ENCODE results near the gene ILKAP.

The ILKAP gene

DNA sequence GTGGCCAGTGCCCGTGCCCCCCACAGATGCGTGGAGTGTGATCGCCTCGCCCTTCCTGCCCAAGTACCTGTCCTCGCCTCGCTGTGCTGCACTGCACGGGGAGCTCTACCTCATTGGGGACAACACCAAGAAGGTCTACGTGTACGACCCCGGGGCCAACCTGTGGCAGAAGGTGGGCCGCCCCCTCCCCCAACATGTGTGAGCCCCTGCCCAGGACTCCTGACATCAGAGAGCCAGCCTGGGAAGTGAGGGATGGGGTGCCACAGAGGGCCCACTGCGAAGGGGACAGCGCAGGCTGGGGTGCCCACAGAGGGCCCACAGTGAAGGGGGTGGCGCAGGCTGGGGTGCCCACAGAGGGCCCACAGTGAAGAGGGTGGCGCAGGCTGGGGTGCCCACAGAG lies 54.5 kb downstream of the ILKAP start:
- no peak for FAIRE-seq
- TF ChIP-seq TAF1 (IDR thresholded peaks at IDR 0.05; ENCODE audit: low read depth, low read length), result no peak
- TF ChIP-seq PAX5 (IDR thresholded peaks at IDR 0.05; ENCODE audit: insufficient read depth, low read length, severe bottlenecking), result no peak
- no peak for TF ChIP-seq POU2F2 (IDR thresholded peaks at IDR 0.05; ENCODE audit: low read depth, low read length)
- TF ChIP-seq SPI1 (IDR thresholded peaks at IDR 0.05; ENCODE audit: low read depth, low read length), result no peak
- no peak for TF ChIP-seq POLR2AphosphoS5 (IDR thresholded peaks at IDR 0.05; ENCODE audit: low read depth, low read length)
- no peak for TF ChIP-seq POLR2A (IDR thresholded peaks at IDR 0.05; ENCODE audit: low read depth, low read length)

DNA sequence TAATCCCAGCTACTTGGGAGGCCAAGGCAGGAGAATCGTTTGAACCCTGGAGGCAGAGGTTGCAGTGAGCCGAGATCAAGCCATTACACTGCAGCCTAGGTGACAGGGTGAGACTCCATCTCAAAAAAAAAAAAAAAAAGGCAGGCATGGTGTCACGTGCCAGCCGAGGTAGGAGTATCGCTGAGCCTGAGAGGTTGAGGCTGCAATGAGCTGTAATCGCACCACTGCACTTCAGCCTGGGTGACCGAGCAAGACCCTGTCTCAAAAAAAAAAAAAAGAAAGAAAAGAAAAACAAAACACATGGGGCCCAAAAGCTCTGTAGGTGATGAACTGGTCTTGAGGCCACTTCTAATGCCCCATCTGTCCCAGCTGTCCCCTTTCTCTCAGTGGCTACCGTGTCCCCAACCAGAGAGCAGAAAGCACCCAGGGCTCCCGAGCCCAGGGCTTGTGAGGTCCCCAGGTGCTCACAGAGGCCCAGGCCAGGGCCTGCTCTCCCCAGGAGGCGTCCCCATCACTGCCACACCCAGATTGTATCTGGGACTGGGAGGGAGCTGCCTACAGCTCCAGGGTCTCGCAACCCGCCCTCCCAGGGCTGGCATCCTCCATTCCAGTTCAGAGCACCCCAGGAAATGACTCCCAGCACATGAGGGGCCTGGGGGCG lies 56.5 kb downstream of the ILKAP start:
- TF ChIP-seq SPI1 (IDR thresholded peaks at IDR 0.05; ENCODE audit: low read depth, low read length), result no peak
- no peak for TF ChIP-seq POLR2AphosphoS5 (IDR thresholded peaks at IDR 0.05; ENCODE audit: low read depth, low read length)
- TF ChIP-seq POLR2A (IDR thresholded peaks at IDR 0.05; ENCODE audit: low read depth, low read length), result no peak
- TF ChIP-seq PAX5 (IDR thresholded peaks at IDR 0.05; ENCODE audit: insufficient read depth, low read length, severe bottlenecking), result no peak
- no peak for TF ChIP-seq TAF1 (IDR thresholded peaks at IDR 0.05; ENCODE audit: low read depth, low read length)
- no peak for TF ChIP-seq POU2F2 (IDR thresholded peaks at IDR 0.05; ENCODE audit: low read depth, low read length)
- DNase-seq (ENCODE audit: insufficient read length, low spot score) (no peak), FAIRE-seq (no peak)

More for the DNA sequence above, 54.5 kb downstream of the ILKAP start:
- no peak for DNase-seq (ENCODE audit: insufficient read length, low spot score)

DNA sequence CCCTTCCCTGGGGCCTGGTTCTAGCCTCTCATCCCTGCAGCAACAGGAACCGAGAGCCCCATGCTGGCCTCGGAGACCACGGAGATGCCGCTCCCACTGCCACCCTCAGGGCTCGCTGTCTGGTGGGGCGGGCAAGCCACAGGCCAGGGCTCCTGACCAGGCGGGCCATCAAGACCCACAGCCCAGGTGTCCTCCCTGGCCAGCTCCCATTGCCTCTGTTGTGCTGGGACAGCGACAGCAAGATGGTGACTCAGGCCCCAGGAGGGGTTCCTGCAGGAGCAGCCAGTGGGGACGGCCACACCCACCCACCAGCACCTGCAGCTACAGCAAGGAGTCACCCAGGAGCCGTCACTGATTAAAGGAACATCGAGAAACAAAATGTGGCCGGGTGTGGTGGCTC lies 57.6 kb downstream of the ILKAP start:
- no peak for FAIRE-seq

DNA sequence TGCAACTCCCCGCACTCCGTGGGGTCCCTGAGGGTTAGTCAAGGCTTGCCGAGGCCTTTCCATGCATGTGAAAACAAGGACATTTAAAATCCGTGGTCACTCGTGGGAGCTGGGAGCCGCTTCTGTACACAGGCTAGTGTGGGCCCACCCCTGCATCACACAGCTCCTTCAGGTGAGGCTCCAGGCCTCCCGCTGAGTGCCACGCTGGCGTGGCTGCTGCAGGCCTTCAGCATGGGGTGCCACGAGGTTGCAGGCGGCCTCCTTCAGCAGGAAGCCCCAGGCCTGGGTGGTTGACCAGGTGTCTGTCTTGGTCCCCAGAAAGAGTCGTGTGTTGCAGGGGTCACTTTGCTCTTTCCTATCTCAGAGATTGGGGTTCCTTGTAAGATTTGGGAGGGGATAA lies 58.4 kb downstream of the ILKAP start:
- no peak for FAIRE-seq
- TF ChIP-seq POLR2A (IDR thresholded peaks at IDR 0.05; ENCODE audit: low read depth, low read length) (no peak), PAX5 (IDR thresholded peaks at IDR 0.05; ENCODE audit: insufficient read depth, low read length, severe bottlenecking) (no peak), POU2F2 (IDR thresholded peaks at IDR 0.05; ENCODE audit: low read depth, low read length) (no peak), SPI1 (IDR thresholded peaks at IDR 0.05; ENCODE audit: low read depth, low read length) (no peak), TAF1 (IDR thresholded peaks at IDR 0.05; ENCODE audit: low read depth, low read length) (no peak), POLR2AphosphoS5 (IDR thresholded peaks at IDR 0.05; ENCODE audit: low read depth, low read length) (no peak)

More for the DNA sequence above, 57.6 kb downstream of the ILKAP start:
- no peak for TF ChIP-seq SPI1 (IDR thresholded peaks at IDR 0.05; ENCODE audit: low read depth, low read length)
- no peak for TF ChIP-seq POLR2A (IDR thresholded peaks at IDR 0.05; ENCODE audit: low read depth, low read length)
- TF ChIP-seq POLR2AphosphoS5 (IDR thresholded peaks at IDR 0.05; ENCODE audit: low read depth, low read length), result no peak
- no peak for TF ChIP-seq POU2F2 (IDR thresholded peaks at IDR 0.05; ENCODE audit: low read depth, low read length)
- no peak for TF ChIP-seq PAX5 (IDR thresholded peaks at IDR 0.05; ENCODE audit: insufficient read depth, low read length, severe bottlenecking)
- TF ChIP-seq TAF1 (IDR thresholded peaks at IDR 0.05; ENCODE audit: low read depth, low read length), result no peak
- no peak for DNase-seq (ENCODE audit: insufficient read length, low spot score)

DNA sequence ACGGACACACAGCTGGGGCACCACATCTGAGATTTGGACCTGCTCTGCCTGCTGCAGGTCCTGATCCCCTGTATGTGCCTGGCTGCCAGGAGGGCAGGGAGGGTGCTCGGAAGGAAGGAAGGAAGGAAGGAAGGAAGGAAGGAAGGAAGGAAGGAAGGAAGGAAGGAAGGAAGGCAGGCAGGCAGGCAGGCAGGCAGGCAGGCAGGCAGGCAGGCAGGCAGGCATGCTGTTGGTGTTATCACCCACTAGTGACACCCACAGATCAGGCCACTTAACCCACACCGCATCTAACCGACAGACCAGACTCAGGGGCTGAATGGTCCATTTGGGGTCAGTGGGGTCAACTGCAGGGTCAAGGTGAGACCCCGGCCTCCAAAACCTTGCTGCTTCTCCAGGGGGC lies 59.2 kb downstream of the ILKAP start:
- TF ChIP-seq POU2F2 (IDR thresholded peaks at IDR 0.05; ENCODE audit: low read depth, low read length) (no peak), SPI1 (IDR thresholded peaks at IDR 0.05; ENCODE audit: low read depth, low read length) (no peak), PAX5 (IDR thresholded peaks at IDR 0.05; ENCODE audit: insufficient read depth, low read length, severe bottlenecking) (no peak), POLR2AphosphoS5 (IDR thresholded peaks at IDR 0.05; ENCODE audit: low read depth, low read length) (no peak), TAF1 (IDR thresholded peaks at IDR 0.05; ENCODE audit: low read depth, low read length) (no peak), POLR2A (IDR thresholded peaks at IDR 0.05; ENCODE audit: low read depth, low read length) (no peak)
- DNase-seq (ENCODE audit: insufficient read length, low spot score), result no peak
- no peak for FAIRE-seq

More for the DNA sequence above, 58.4 kb downstream of the ILKAP start:
- DNase-seq (ENCODE audit: insufficient read length, low spot score), result no peak

DNA sequence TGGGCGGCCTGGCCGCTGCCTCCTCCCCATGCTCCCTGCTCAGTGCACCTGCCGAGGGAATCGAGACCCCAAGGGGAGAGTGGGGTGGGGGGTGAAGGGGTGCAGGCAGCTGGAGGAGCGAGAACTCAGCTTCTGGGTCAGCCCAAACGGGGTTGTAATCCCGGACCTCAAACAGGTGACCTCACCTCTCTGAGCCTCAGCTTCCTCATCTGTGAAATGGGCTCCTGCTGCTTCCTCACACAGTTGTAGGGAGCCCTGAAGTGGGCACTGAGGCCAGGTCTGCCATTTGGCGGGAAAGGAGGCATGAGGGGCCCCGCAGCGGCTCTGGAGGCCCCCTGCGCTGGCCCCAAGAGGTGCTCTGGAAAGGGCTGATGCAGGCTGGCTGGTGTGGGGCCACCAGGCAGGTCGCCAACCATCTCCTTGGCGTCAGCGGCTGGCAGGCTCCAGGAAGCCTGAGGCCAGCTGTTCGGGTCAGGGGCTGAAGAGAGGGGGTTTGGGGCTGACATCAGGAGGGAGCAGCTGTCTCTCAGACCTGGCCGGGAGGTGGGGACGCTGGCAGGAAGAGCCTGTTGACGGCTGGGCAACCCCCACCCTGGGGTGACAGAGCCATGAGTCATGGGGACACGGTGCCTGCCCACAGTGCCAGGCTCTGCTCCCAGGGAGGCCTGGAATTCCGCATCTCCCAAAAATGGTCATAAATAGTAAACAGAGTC lies 60.1 kb downstream of the ILKAP start:
- no peak for FAIRE-seq
- TF ChIP-seq POLR2AphosphoS5 (IDR thresholded peaks at IDR 0.05; ENCODE audit: low read depth, low read length), result no peak
- no peak for TF ChIP-seq SPI1 (IDR thresholded peaks at IDR 0.05; ENCODE audit: low read depth, low read length)
- TF ChIP-seq POLR2A (IDR thresholded peaks at IDR 0.05; ENCODE audit: low read depth, low read length), result no peak
- TF ChIP-seq TAF1 (IDR thresholded peaks at IDR 0.05; ENCODE audit: low read depth, low read length), result no peak
- TF ChIP-seq PAX5 (IDR thresholded peaks at IDR 0.05; ENCODE audit: insufficient read depth, low read length, severe bottlenecking), result no peak
- no peak for DNase-seq (ENCODE audit: insufficient read length, low spot score)

DNA sequence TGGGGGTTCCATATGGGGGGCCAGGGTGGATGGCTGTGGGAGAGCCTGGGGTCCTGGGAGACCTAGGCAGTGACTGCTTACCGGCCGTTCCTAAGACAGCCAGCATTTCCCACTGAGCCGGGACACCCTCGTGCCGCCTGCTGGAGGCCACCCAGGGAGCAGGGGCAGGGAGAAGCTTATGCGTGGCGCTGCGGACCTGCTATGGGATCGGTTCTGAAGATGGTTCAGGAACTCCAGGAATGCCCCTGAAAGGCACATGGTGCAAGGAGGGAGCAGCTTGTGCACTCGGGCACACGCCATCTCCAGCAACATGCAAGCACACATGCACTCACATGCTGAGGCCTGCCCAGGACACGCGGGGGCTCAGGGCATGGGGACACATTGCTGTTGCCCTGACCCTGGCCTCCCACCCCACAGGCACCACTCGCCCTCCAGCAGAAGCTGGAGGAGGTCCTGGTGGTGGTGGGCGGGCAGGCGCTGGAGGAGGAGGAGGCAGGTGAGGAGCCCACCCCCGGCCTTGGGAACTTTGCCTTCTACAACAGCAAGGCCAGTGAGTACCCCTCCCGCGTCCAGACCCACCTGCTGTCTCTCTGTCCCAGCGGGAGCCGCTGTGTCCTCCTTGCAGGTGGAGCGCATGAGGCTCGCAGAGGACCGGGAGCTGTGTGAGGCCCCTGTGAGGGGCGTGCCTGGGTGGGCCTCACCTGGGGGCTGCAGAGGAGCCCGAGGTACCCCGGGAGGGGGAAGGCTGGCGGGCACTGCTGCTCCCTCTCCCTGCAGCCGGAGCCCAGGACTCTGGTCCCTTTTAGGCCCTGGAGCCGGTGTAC lies 60.9 kb downstream of the ILKAP start:
- no peak for FAIRE-seq
- TF ChIP-seq POLR2AphosphoS5 (IDR thresholded peaks at IDR 0.05; ENCODE audit: low read depth, low read length), result no peak
- TF ChIP-seq SPI1 (IDR thresholded peaks at IDR 0.05; ENCODE audit: low read depth, low read length), result no peak
- no peak for TF ChIP-seq POU2F2 (IDR thresholded peaks at IDR 0.05; ENCODE audit: low read depth, low read length)
- no peak for TF ChIP-seq POLR2A (IDR thresholded peaks at IDR 0.05; ENCODE audit: low read depth, low read length)
- no peak for TF ChIP-seq PAX5 (IDR thresholded peaks at IDR 0.05; ENCODE audit: insufficient read depth, low read length, severe bottlenecking)
- TF ChIP-seq TAF1 (IDR thresholded peaks at IDR 0.05; ENCODE audit: low read depth, low read length), result no peak
- no peak for DNase-seq (ENCODE audit: insufficient read length, low spot score)

DNA sequence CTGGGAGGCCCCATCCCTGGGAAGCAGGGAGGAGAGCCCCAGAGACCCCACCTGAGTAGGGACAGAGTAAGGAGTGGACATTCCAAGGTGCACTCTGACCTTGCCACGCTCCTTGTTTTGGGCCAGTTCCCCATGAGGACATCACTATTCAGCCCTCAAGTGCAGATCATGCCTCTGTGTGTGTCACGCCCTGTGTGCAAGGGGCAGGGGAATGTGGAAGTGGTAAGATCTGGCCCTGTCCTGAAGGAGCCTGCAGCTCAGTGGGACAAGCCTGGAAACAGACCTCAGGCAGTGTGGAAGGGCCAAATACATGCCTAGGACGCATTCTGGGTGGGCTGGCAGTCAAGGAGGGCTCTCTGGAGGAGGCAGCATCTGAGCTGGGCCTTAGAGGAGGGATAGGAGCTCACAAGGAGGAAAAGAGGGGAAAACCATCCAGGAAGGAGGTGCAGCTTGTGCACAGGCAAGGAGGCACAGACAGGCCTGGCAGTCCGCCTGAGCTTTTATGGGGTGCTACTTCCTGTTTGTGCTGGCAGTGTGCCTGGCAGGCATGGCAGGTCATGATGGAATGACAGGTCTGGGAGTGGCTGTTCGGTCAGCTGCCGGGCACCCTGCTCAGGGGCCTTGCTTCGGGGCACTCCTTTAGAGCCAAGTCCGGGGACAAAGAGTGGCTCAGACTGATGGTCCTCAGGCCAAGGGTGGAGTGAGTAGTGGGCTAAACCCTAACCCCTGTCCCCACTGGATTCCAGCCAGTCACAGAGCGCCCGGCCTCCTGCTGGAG lies 61.8 kb downstream of the ILKAP start:
- no peak for FAIRE-seq
- TF ChIP-seq POU2F2 (IDR thresholded peaks at IDR 0.05; ENCODE audit: low read depth, low read length), result no peak
- TF ChIP-seq TAF1 (IDR thresholded peaks at IDR 0.05; ENCODE audit: low read depth, low read length), result no peak
- TF ChIP-seq POLR2AphosphoS5 (IDR thresholded peaks at IDR 0.05; ENCODE audit: low read depth, low read length), result no peak
- TF ChIP-seq PAX5 (IDR thresholded peaks at IDR 0.05; ENCODE audit: insufficient read depth, low read length, severe bottlenecking), result no peak
- no peak for TF ChIP-seq SPI1 (IDR thresholded peaks at IDR 0.05; ENCODE audit: low read depth, low read length)
- TF ChIP-seq POLR2A (IDR thresholded peaks at IDR 0.05; ENCODE audit: low read depth, low read length), result no peak
- DNase-seq (ENCODE audit: insufficient read length, low spot score), result no peak
